Cerebellar nuclear complex (tissue), 1 donor: ENCODE results near the gene FMN1.
"Not testable (repeated sequence)": the region's sequence is repeated elsewhere in the genome, so short reads cannot be mapped to it uniquely, and the experiment has no call there.

Experiments
- DNase-seq, 2 experiments: peaks; one replicate each; lab custom pipeline; 2025; lab: John Stamatoyannopoulos, UW

The FMN1 gene

DNA sequence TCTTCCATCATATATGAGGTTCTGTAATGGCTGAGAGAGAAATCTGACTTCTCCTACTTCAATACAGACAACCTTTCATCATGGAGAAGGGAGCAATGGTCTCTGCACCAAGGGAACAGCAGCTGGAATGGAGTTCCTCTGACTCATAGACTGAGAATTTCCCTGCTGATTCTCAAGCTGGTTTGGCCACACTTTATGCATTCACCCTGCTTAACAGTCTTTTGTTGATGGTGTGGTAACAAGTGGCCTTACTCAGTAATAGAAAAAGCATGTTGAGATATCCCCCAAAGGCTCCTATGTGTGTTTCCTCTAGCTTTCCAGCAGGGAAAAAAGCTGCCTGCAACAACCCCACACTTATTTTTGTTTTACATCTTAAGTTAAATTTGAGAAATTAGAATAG, 338.6 kb downstream of the FMN1 start:
- no peak for DNase-seq

DNA sequence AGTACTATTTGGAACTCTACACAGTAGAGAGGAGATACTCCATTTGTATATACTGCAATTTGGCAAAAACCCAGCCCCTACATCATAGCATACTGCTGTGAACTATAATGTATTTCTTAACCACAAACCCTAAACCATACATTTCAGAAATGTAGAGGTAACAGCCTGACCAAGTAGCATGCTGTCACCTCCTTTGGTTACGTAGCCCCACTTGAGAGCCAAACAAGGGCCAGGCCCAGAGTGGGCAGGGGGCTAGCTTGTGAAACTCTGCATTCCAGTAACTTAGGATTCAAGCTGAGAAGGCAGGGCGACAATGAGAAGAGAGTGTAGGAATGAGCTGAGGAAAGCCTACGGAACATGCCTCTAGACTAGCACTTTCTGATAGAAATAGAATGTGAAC, 340.9 kb downstream of the FMN1 start:
- DNase-seq = no peak

DNA sequence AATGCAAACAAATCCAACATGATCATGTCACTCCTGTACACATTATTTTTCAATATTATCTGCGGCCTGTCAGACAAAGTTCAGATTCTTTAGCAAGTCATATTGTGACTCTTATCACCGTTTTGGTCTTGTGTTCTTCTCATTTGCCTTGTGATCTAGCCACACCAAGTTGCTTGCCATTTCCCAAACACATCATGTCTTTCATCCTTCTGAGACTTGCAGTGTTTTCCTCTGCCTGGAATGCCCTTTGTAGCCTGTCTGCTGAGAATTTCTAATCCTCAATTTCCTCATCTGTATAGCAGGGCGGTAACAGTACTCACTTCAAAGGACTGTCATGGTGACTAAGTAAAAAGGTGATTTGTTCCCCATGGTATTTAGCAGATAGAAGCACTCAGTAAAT, 341.7 kb downstream of the FMN1 start:
- no peak for DNase-seq

DNA sequence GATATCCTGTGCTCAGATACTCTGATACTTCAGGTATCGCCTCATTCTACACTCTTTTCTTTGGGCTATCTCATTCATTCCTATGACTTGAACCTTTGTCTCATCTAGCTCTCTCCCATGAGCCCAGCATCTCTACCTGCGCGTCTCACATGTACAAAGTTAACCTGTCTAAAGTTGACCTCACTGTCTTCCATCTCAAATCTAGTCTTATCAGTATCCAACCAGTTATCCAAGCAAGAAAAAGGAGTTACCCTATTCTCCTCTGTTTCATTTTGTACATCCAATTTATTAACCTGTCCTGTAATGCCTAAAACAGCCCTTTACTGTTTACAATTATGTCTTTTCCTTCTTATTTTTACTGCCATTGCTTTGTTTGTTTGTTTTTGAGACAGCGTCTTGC, 342.5 kb downstream of the FMN1 start:
- DNase-seq = no peak

DNA sequence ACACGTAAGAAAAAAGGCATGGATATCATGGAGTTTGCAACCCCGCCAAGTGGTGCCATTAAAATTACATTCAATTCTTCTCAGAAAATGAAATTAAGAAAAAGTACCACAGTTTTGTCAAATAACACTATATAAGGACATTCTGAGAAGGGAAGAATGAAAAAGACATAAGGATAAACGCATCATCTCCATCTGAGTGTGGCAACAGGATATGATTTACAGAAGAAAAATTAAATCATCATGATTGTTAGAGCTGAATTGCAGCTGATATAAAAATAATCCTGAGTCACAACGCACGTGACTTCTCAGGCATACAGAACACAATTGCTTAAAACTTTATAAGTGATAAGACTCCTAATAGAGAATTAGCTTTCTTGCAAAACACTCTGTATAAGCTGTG, 342.9 kb downstream of the FMN1 start:
- DNase-seq = no peak

DNA sequence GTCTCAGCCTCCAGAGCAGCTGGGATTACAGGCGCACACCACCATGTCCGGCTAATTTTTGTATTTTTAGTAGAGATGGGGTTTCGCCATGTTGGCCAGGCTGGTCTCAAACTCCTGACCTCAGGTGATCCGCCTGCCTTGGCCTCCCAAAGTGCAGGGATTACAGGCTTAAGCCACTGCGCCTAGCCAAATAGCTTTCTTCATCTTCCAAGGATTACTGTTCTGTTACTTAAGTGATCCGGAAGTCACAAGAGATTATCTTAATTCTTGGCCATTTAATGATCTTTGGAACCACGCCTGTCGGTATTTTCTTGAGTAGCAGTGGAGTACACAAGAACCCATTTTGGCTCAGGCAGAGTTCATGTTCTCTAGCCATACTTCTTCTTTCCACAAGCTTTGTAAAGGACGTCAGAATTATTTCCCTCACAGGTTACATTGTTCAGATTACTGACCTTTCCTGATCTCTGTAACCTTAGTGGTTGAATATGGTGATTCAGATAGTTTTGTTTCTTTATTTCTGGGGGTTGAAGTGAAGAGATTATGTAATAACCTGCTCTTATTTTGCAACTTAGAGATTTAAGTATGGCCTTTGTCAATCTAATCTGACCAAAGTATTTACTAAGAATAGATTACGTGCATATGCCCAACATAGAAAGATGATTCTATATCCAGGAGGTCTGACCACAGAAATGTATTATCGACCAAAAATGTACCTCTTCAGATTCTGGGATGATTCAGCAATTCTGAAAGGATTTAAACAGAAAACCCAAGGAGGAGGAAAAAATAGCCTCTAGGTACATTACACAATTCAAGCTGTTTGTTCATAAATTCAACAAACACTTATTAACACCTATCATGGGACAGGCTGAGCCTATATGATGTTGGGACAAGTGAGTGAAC, 344.5 kb downstream of the FMN1 start:
- no peak for DNase-seq

DNA sequence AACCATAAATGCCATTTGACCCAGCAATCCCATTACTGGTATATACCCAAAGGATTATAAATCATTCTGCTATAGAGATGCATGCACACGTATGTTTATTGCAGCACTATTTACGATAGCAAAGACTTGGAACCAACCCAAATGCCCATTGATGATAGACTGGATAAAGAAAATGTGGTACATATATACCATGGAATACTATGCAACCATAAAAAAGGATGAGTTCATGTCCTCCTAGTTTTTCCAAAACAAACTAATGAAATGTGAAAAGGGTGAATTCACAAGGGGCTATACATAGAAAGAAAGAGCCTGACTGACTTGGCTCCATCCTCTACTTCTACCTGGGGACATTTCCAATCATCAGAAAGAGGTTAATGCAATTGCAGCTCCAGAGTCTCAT, 347.8 kb downstream of the FMN1 start:
- not testable (repeated sequence) for DNase-seq

DNA sequence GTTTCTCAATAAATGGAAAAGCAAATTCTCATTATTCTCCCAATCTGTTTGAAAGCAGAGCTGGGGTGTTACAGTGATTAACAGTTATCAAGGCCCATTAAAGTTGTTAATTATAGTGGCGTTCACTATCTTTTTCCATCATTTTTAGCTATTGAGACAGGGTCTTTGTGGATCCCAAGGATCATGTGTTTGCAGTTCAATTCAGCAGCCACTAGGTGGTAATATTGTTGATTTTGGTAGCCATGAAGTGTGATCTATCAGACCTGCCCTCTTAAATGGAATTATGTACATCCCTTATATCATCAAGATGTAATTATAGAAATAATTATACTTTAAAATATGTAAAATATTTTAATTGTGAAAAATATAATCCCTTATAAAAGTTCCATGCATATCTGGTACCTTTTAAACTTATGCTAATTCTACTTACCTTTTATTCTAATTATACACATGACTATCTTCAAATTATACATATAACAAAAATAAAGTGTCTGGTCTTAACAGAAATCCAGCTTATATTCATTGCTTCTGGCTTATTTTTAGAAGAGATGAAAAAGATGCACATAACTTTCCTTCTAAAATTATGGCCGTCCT, 350.3 kb downstream of the FMN1 start:
- DNase-seq = no peak

DNA sequence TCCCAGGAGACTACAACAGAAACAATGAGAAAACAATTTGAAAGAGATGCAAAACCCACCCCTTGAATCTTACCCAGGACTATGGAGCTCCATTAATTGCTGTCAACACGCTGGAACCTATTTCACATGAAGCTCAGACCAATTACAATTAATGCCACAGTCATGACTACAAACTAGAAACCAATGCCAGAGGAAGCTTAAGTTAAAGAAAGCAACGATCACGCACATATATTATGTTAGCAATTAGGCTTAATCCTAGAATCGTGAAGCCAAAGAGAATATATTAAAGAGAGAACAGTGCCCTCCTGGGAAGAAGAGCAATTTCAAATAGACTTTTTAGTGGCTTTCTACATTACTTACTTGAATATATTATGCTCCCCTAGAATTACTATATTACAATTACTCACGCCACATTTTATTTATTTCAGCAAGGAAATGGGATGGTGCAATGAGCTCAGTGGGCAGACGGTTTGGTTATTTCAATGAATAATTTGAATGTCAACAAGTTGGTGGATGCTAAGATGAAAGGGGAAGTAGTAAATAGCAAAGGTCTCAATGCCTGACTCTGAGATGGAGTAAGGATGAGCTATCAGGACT, 351.2 kb downstream of the FMN1 start:
- DNase-seq = no peak

DNA sequence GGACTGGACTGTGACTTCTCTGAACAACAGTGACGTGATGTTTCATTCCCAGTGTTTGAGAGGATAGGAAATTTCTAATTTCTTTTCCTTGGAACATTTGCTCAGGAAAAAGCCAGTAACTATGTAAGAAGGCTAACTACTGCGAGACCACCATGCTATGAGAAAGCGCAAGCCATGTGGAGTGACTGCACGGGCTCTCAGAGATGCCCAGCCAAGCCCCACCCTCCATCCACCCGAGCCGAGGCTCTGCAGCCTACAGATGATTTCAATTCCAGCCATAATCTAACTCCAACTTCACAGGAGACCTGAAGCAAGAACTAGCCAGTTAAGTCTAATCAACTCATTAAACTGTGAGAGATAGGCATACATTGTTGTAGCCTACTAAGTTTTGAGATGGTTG, 352.4 kb downstream of the FMN1 start:
- no peak for DNase-seq

DNA sequence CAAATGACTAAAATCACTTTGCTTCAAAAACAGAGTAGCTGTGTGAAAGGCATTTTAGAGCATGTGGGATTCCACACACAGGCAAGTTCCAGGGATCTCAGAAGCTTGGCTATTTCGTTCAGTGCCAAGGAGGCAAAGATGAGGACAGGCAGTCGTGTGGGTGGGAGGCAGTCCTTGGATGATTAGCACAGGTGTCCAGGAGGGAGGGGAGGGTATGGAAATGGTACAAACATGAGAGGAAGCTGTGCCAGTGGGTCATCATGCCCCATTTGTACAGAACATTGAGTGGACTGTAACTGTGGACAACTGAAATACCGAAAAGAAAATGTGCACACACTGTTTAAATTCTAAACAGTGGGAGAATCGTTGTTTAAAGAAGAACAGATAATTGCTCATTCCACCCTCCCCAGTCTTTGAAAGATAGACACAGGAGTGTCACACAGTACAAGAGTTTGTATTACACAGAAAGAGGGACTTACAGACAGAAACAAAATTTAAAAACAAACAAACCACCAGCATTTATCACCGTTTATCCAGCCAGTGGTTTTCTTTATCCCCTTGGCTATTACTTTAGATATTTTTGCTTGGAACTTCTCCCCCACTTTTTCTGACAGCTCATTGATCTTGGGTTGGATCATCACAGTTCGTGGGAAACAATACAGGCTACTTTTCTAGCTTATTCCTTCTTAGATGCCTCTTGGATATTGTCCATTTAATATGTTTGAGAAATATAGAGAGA, 353.8 kb downstream of the FMN1 start:
- DNase-seq = no peak

DNA sequence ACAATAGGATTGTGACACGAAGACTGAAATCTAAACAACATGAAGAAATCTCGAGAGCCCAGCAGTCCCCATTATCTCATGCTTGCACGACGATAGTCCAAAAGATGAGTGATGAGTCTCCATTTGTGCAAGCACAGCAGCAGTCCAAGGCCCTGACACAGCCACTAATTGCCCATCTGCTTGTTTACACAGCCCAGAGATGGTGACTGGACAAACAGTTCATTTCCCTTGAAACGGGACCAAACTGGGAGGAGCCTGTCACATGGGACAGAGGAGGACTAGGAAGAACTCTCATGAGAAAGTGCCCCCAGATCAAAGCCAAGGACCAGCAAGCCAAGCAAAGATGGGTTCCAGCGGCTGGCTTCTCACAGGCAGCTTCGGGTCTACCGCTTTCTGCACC, 355.7 kb downstream of the FMN1 start:
- DNase-seq = no peak

DNA sequence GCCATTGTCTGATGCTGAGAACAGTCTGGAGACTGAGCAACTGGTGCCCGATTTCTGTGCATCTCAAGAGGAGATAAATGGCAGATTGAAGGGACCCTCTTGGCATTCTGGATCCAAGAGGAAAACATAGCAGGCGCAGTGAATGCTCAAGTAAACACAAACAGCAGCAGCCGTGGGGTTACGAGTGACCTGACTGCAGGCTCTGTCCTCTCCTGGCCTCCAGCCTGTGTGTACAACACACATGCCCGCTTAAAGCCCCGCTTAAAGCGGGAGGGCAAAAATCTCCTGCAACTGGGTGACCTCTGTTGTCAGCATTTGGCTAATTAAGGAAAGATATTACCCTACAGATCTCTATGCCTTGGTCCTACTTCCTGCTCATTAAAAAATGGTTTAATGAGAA, 356.2 kb downstream of the FMN1 start:
- DNase-seq = no peak

DNA sequence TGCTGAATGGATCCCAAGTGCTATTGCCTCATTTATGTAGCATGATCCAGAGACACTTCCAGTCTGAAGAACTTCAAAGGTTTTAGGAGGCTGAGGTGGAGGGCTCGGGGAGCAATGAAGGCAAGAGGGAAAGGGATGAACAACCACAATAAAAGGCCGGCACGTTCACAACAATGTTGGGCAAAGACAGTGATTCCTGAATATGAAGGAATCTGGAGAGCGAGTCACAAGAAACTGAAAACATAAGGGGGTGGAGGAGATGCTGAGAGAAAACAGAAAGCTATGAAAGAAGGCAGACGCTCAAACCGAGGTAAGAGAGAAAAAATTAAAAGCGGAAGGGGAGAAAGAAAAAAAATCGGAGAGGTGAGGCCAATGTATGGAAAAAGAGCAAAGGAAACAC, 356.6 kb downstream of the FMN1 start:
- DNase-seq = no peak

DNA sequence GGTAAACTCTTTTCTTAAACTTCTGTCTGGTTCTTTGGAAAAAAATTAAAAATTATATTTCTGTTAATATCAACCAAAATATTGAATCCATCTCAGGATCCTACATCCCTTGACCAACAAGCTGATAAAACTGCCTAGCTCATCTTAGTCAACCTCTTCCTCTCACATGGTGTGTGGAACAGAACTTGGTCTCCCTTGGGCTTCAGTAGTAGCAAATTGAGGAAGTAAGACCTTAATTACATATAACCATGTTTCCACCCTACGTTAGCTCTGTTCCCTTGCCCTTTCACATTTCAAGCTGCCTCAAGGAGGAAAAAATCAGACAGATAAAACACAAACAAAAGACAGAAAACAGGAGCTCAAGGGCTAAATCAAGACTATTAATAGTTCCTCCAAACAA, 360.4 kb downstream of the FMN1 start:
- no peak for DNase-seq

DNA sequence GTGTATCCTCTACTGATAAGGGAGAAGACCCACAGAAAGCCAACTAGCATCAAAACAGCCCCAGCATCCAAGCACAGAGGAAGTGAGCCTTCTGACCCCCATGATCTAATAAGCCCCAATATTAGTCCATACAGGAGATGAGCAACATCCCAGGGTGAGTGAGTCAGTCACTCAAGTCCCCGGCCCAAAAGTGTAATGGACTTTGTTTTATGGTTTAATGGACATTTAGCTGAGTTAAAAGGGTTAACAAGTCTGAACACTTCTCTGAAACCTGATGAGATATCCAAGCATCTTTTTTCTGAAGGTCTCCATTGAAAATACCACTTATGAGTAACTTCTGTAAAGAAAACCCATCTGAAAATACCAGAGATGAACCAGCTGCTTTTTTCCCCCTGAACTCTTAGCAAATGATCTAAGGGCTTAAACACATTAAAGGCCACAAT, 361.1 kb downstream of the FMN1 start:
- no peak for DNase-seq

DNA sequence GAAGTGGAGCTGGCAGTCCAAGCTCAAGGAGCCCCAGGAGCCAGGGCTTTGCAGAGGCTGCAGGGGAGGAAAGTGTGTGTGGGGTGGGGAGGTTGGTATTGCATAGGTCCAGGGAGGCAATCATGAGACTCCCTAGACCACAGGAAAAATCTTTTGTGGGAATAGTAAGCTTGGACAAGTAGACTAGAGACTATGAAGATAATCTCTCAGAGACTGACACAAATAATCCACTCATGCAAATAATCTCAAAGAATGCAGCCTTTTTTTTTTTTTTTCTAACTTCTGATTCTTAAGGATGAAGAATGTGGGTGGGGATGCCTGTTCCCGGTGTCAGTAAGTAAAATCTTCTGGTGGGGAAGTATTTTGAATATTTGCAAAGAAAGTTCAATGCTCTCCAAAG, 363.0 kb downstream of the FMN1 start:
- no peak for DNase-seq

DNA sequence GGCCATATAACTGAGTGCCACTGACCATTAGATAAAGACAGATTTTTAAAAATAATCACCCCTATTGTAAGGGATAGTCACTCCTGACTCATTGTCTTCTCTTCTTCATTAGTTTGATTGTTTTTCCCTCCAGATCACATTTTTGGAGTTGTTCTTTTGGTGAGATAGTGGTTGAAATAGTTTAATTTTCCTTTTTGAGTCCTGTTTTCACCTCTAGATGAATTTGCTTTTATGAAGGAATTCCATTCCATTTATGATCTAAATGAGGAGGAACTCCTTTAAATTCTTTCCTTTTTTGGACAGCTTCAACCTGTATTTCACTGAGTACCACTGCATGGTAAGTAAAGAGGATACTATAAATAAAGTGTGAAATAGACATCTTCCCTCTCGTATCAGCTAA, 364.3 kb downstream of the FMN1 start:
- no peak for DNase-seq

DNA sequence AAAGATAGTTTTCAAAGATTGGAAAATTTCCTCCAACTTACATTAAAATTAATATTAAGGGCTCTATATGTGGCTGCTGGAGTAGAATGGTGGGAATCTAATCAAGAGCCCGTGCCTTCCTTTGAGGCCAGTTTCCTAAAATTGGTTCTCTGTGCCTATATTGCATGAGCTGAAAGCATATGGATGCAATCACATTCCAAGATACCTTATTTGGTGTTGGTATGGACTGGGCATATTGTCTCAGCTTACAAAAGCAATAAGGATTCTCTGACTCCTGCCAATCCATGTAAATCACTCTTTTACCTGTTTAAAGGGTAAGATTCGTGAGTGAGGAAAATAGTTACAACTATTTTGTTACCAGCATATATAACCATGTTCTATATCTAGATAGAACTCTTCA, 365.1 kb downstream of the FMN1 start:
- DNase-seq = no peak

DNA sequence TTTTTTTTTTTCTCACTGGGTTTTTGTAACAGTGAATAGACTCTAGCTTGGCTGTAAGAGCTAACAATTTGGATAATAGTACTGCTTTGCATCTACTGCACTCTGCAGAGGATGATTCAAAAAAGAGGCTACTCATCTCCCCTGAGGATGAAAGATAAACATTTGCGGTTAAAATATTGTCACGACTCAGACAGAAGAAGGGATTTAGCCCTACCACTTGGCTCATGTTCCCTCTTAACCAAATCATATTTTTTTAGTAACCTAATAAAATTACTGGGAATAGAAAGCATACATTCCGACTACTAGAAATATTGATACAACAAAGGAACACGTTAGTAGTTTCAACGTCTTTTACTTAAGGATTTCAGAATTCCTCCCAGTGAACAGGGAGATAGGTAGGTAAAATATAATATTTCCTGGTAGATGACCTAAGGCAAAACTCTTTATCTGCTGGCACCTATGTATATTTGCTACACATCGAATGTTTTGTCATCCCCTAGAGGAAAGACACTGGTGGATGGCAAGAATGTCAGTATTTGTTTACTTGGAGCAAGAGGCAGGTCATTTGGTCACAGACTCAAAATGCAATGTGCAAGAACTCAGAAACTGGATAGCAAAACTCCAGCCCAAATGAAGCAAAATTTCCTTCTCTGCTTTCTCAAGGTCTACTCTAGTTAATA, 365.9 kb downstream of the FMN1 start:
- DNase-seq = no peak

DNA sequence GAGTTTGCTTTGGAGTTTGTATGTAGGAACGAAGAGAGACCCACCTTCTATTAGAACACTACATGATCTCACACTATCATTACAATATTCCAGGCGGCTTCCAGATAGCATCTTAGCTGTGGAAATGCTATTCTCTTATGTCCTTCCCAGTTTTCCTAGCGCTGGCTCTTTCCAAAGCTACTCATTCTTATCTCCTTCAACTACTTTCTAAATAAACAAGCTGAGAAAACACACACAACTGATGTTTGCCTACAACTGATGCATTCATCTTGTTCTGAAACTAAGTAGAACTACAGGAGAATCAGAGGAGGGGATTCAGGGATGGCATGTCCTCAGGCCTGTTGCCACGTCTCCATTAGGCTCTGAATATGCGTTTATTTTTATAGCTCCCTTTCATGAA, 367.8 kb downstream of the FMN1 start:
- DNase-seq = no peak

DNA sequence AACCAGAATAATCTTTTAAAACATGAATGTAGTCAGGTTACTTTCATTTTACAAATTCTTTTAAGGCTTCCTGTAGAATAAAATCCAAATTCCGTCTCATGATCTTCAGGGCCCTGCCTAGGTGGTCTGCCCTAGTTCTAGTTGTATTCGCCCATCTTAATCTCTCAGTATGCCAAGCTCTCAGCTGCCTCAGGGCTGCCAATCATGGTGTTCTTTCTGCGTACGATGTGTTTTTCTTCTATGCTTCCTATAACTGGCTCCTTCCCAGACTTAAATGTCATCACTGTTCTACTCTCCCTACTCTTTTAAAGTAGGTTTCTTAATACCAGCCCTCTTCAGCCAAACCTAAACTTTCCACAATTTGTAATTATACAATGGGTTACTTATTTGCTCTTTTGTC, 369.3 kb downstream of the FMN1 start:
- no peak for DNase-seq
